H9 (cell line): Measurements from ENCODE around the gene SLC7A5. TPM values are rescaled to one million over a fixed set of nuclear protein-coding genes. Genes with fewer than 3 reads are reported as not detected.

Experiments
- DNase-seq: peaks from one replicate; pipeline ENCODE4 v3.0.0-alpha.2; 2017
- H2AFZ ChIP-seq: one replicate; pipeline ENCODE4 v1.6.1; 2013; ENCODE audit warnings: mild to moderate bottlenecking, low read length, control low read depth, moderate library complexity
- H2AK5ac ChIP-seq: 2 replicates; pipeline ENCODE4 v1.6.1; 2013; ENCODE audit warnings: low read length, control low read depth, mixed read lengths; ENCODE audit not compliant: insufficient read length
- H2BK120ac ChIP-seq: one replicate; pipeline ENCODE4 v1.6.1; 2013; ENCODE audit warnings: low read depth, mild to moderate bottlenecking, low read length, control low read depth, inconsistent platforms; ENCODE audit not compliant: poor library complexity, severe bottlenecking
- H2BK12ac ChIP-seq: 2 replicates; pipeline ENCODE4 v1.6.1; 2013; ENCODE audit warnings: low read length, control low read depth, mixed read lengths, low read depth; ENCODE audit not compliant: insufficient read length
- H2BK15ac ChIP-seq: 2 replicates; pipeline ENCODE4 v1.6.1; 2013; ENCODE audit warnings: low read depth, low read length, control low read depth
- H2BK20ac ChIP-seq: one replicate; pipeline ENCODE4 v1.6.1; 2013; ENCODE audit warnings: low read depth, mild to moderate bottlenecking, low read length, control low read depth, inconsistent platforms; ENCODE audit not compliant: poor library complexity, severe bottlenecking
- H2BK5ac ChIP-seq: 2 replicates; pipeline ENCODE4 v1.6.1; 2013; ENCODE audit warnings: low read length, control low read depth, mixed read lengths; ENCODE audit not compliant: insufficient read length
- H3K14ac ChIP-seq: 2 replicates; pipeline ENCODE4 v1.6.1; 2013; ENCODE audit warnings: low read length, control low read depth; ENCODE audit not compliant: insufficient read depth
- H3K18ac ChIP-seq: 2 replicates; pipeline ENCODE4 v1.6.1; 2013; ENCODE audit warnings: low read depth, mild to moderate bottlenecking, mixed read lengths, low read length, control low read depth; ENCODE audit not compliant: insufficient read length
- H3K23ac ChIP-seq: 2 replicates; pipeline ENCODE4 v1.6.1; 2013; ENCODE audit warnings: low read length, control low read depth, mixed read lengths, low read depth; ENCODE audit not compliant: insufficient read length
- H3K23me2 ChIP-seq: 2 replicates; pipeline ENCODE4 v1.6.1; 2013; ENCODE audit warnings: low read depth, mild to moderate bottlenecking, mixed read lengths, low read length, control low read depth; ENCODE audit not compliant: insufficient read length, poor library complexity, severe bottlenecking
- H3K27ac ChIP-seq: 2 replicates; pipeline ENCODE4 v1.5.1; 2013; ENCODE audit warnings: low read length, control low read depth, mixed read lengths, low read depth; ENCODE audit not compliant: insufficient read length
- H3K27me3 ChIP-seq: 2 replicates; pipeline ENCODE4 v1.6.1; 2013; ENCODE audit warnings: low read length, control low read depth, inconsistent platforms; ENCODE audit not compliant: insufficient read depth
- H3K4ac ChIP-seq: 2 replicates; pipeline ENCODE4 v1.6.1; 2013; ENCODE audit warnings: low read depth, mild to moderate bottlenecking, control low read depth, inconsistent platforms, low read length, moderate library complexity
- H3K4me1 ChIP-seq: 2 replicates; pipeline ENCODE4 v1.6.1; 2013; ENCODE audit warnings: low read length, control low read depth, inconsistent platforms; ENCODE audit not compliant: insufficient read depth
- H3K4me2 ChIP-seq: 2 replicates; pipeline ENCODE4 v1.6.1; 2013; ENCODE audit warnings: low read length, control low read depth, mixed read lengths; ENCODE audit not compliant: insufficient read length, insufficient read depth
- H3K56ac ChIP-seq: 2 replicates; pipeline ENCODE4 v1.6.1; 2013; ENCODE audit warnings: low read depth, mild to moderate bottlenecking, mixed read lengths, low read length, control low read depth; ENCODE audit not compliant: insufficient read length
- H3K79me1 ChIP-seq: 2 replicates; pipeline ENCODE4 v1.6.1; 2013; ENCODE audit warnings: low read depth, mild to moderate bottlenecking, moderate library complexity, low read length, control low read depth, inconsistent platforms; ENCODE audit not compliant: insufficient read depth, poor library complexity, severe bottlenecking
- H3K79me2 ChIP-seq: 2 replicates; pipeline ENCODE4 v1.6.1; 2013; ENCODE audit warnings: low read length, control low read depth, inconsistent platforms; ENCODE audit not compliant: insufficient read depth
- H3K9ac ChIP-seq: 2 replicates; pipeline ENCODE4 v1.6.1; 2013; ENCODE audit warnings: low read length, control low read depth, mixed read lengths; ENCODE audit not compliant: insufficient read length; ENCODE audit errors: extremely low read depth
- H3K9me3 ChIP-seq: one replicate; pipeline ENCODE4 v1.6.1; 2013; ENCODE audit warnings: low read depth, low read length, inconsistent platforms; ENCODE audit not compliant: control insufficient read depth
- H3T11ph ChIP-seq: one replicate; pipeline ENCODE4 v1.6.1; 2013; ENCODE audit warnings: mild to moderate bottlenecking, low read length, control low read depth, inconsistent platforms
- H4K20me1 ChIP-seq: one replicate; pipeline ENCODE4 v1.6.1; 2013; ENCODE audit not compliant: control insufficient read depth, insufficient read length, insufficient read depth
- H4K5ac ChIP-seq: 2 replicates; pipeline ENCODE4 v1.6.1; 2013; ENCODE audit warnings: low read depth, mild to moderate bottlenecking, mixed read lengths, low read length, control low read depth; ENCODE audit not compliant: insufficient read length
- H4K8ac ChIP-seq: replicated peaks from 2 replicates; pipeline ENCODE4 v1.6.1; 2013; ENCODE audit warnings: low read length, control low read depth, mixed read lengths, low read depth; ENCODE audit not compliant: insufficient read length
- H4K91ac ChIP-seq: 2 replicates; pipeline ENCODE4 v1.6.1; 2013; ENCODE audit warnings: low read depth, mild to moderate bottlenecking, moderate library complexity, mixed read lengths, low read length, control low read depth; ENCODE audit not compliant: insufficient read length
- H3K27ac Mint-ChIP-seq, 3 experiments: 2 replicates in 2 of 3; 3 replicates in 1 of 3; pipeline ENCODE4 v1.8.0; 2020 to 2021; ENCODE audit warnings: mixed read lengths in 3 of 3, mild to moderate bottlenecking in 1 of 3, moderate library complexity in 1 of 3
- H3K27me3 Mint-ChIP-seq: 2 replicates; pipeline ENCODE4 v1.8.0; 2021; ENCODE audit warnings: low read depth, mild to moderate bottlenecking, moderate library complexity, mixed read lengths
- H3K36me3 Mint-ChIP-seq, 3 experiments: 2 replicates in 2 of 3; 3 replicates in 1 of 3; pipeline ENCODE4 v1.8.0; 2020 to 2021; ENCODE audit warnings: low read depth in 3 of 3, mixed read lengths in 3 of 3; ENCODE audit not compliant: insufficient read depth in 1 of 3
- H3K4me1 Mint-ChIP-seq, 2 experiments: 2 replicates each; pipeline ENCODE4 v1.8.0; 2020; ENCODE audit warnings: mixed read lengths in 2 of 2
- H3K4me3 Mint-ChIP-seq, 2 experiments: 2 replicates in 1 of 2; 3 replicates in 1 of 2; pipeline ENCODE4 v1.8.0; 2020 to 2021; ENCODE audit warnings: mild to moderate bottlenecking in 2 of 2, mixed read lengths in 2 of 2, moderate library complexity in 1 of 2
- H3K9me3 Mint-ChIP-seq, 2 experiments: 2 replicates in 1 of 2; 3 replicates in 1 of 2; pipeline ENCODE4 v1.8.0; 2020; ENCODE audit warnings: mild to moderate bottlenecking in 2 of 2, mixed read lengths in 2 of 2, moderate library complexity in 1 of 2
- CTCF ChIP-seq: fragments of 200-600 bp; sonication (generic); conservative IDR thresholded peaks from 3 replicates; pipeline ENCODE4 v1.8.0; 2021; ENCODE audit warnings: antibody characterized with exemption, mild to moderate bottlenecking
- WGBS: extraction: QIAGEN DNeasy Blood & Tissue Kit; methylation state at CpG from one replicate; pipeline ENCODE4 v1.1.7; 2013; ENCODE audit warnings: missing lambda C conversion rate, low lambda C conversion rate, mixed read lengths; ENCODE audit not compliant: insufficient read length; ENCODE audit errors: extremely low coverage; 5-methylcytosine and 5-hydroxymethylcytosine counted together
- total RNA-seq: library from RNA; stranded (reverse); gene quantifications from 2 replicates; pipeline ENCODE4 v1.2.1, GENCODE V29; 2021

SLC7A5 gene
- total RNA-seq, 1 experiment from 2014 or later: 217 TPM

- no peak overlapping the region; the same call in 1 of the 2 replicates for H3K14ac ChIP-seq
- H3T11ph ChIP-seq: no peak overlapping the region
- Mint-ChIP-seq H3K27me3 (no peaks in the 10 kb centered on the region; the same call in 1 of the 2 replicates), H3K36me3 (peaks cover 23 to 70% (median 41%) of the 10 kb centered on the region in 3 experiments), H3K27ac (no peak overlapping the region; a peak in 1 of 7 replicates), H3K4me3 (no peak overlapping the region), H3K9me3 (no peaks in the 10 kb centered on the region), H3K4me1 (peaks cover 15 to 49% of the 10 kb centered on the region in 2 experiments)
- H3K23me2 ChIP-seq: no peaks in the 10 kb centered on the region
- no peak overlapping the region for H2BK20ac ChIP-seq
- H2BK120ac ChIP-seq: no peak overlapping the region
- H3K9ac ChIP-seq: no peak overlapping the region
- no peak for TF ChIP-seq CTCF
- no peaks in the 10 kb centered on the region for H3K9me3 ChIP-seq
- H3K79me1 ChIP-seq: peaks cover 4% of the 10 kb centered on the region
- H2BK5ac ChIP-seq: no peak overlapping the region
- no peak overlapping the region for H3K23ac ChIP-seq
- no CpG with 5 or more reads among the region's 8 CpGs for WGBS
- no peak overlapping the region for H3K4me2 ChIP-seq
- no peak overlapping the region for H2AK5ac ChIP-seq
- no peak overlapping the region for H4K5ac ChIP-seq
- H2BK12ac ChIP-seq: no peak overlapping the region
- no peak overlapping the region for H4K91ac ChIP-seq
- no peak overlapping the region for H4K8ac ChIP-seq
- H3K4ac ChIP-seq: no peak overlapping the region
- peaks cover 2% of the 10 kb centered on the region for H4K20me1 ChIP-seq
- no peaks in the 10 kb centered on the region; the same call in 1 of the 2 replicates for H3K4me1 ChIP-seq
- no peak overlapping the region for H2AFZ ChIP-seq
- H2BK15ac ChIP-seq: no peak overlapping the region
- no peak overlapping the region for H3K18ac ChIP-seq
- H3K56ac ChIP-seq: no peak overlapping the region
- H3K27me3 ChIP-seq: no peaks in the 10 kb centered on the region
- no peaks in the 10 kb centered on the region; the same call in 1 of the 2 replicates for H3K79me2 ChIP-seq
- DNase-seq: no peak
- H3K27ac ChIP-seq: no peak overlapping the region
Observed at GRCh38 chr16:87847467-87847784, 21.9 kb downstream of the SLC7A5 start.
